ENCODE measurements around the gene AMZ1.

Gene AMZ1

GRCh38 chr7:2641406-2642393 is 46.3 kb upstream of the AMZ1 start:
- DNase-seq (ENCODE audit: low read depth): peak; percentile 96
- TF ChIP-seq CTCF (conservative IDR thresholded peaks at IDR 0.05; ENCODE audit: low read depth, low read length): no peak
- H3K4me3 ChIP-seq (ENCODE audit: low read depth, low read length): no peak overlapping the region

- no peak for DNase-seq (ENCODE audit: low read depth)
- no peak overlapping the region for H3K4me3 ChIP-seq (ENCODE audit: low read depth, low read length)
These were observed 44.4 kb upstream of the AMZ1 start for GRCh38 chr7:2643386-2644219.

GRCh38 chr7:2644220-2644561 is 43.8 kb upstream of the AMZ1 start:
- DNase-seq (ENCODE audit: low read depth): no peak
- no peak for TF ChIP-seq CTCF (conservative IDR thresholded peaks at IDR 0.05; ENCODE audit: low read depth, low read length)
- no peak overlapping the region for H3K4me3 ChIP-seq (ENCODE audit: low read depth, low read length)

More at GRCh38 chr7:2643386-2644219, 44.4 kb upstream of the AMZ1 start:
- peak; percentile 34 for TF ChIP-seq CTCF (conservative IDR thresholded peaks at IDR 0.05; ENCODE audit: low read depth, low read length)

GRCh38 chr7:2644562-2645273 is 43.3 kb upstream of the AMZ1 start:
- no peak overlapping the region for H3K4me3 ChIP-seq (ENCODE audit: low read depth, low read length)
- DNase-seq (ENCODE audit: low read depth): no peak
- TF ChIP-seq CTCF (conservative IDR thresholded peaks at IDR 0.05; ENCODE audit: low read depth, low read length): no peak

- no peak overlapping the region for H3K4me3 ChIP-seq (ENCODE audit: low read depth, low read length)
- peak; percentile 19 for DNase-seq (ENCODE audit: low read depth)
- TF ChIP-seq CTCF (conservative IDR thresholded peaks at IDR 0.05; ENCODE audit: low read depth, low read length): no peak
These were observed 42.6 kb upstream of the AMZ1 start for GRCh38 chr7:2645274-2645868.

GRCh38 chr7:2646336-2646679 is 41.7 kb upstream of the AMZ1 start:
- no peak for TF ChIP-seq CTCF (conservative IDR thresholded peaks at IDR 0.05; ENCODE audit: low read depth, low read length)
- H3K4me3 ChIP-seq (ENCODE audit: low read depth, low read length): no peak overlapping the region
- DNase-seq (ENCODE audit: low read depth): no peak
